ENCODE data around the gene FOXI1.

The FOXI1 gene

GRCh38 chr5:170154297-170154696 lies 48.6 kb downstream of the FOXI1 start:
- DNase-seq, result no peak

- DNase-seq, result no peak
These were observed 49.0 kb downstream of the FOXI1 start for GRCh38 chr5:170154744-170155143.

- DNase-seq, result no peak
These were observed 50.1 kb downstream of the FOXI1 start for GRCh38 chr5:170155771-170156170.

- DNase-seq, result no peak
These were observed 53.5 kb downstream of the FOXI1 start for GRCh38 chr5:170159101-170159698.

Data from stimulated activated CD4-positive, alpha-beta T cell treated with anti-CD3 and anti-CD28 coated beads, Interleukin-4, amount 100 ng/mL, for 24 hours (primary cell).